Measurements from ENCODE around the gene CNTN1.
"Not testable (repeated sequence)": the region's sequence is repeated elsewhere in the genome, so short reads cannot be mapped to it uniquely, and the experiment has no call there.

CNTN1 gene

GRCh38 chr12:40701756-40702155, 9.5 kb downstream of the CNTN1 start:
- no peak for DNase-seq (ENCODE audit: low spot score)

DNA sequence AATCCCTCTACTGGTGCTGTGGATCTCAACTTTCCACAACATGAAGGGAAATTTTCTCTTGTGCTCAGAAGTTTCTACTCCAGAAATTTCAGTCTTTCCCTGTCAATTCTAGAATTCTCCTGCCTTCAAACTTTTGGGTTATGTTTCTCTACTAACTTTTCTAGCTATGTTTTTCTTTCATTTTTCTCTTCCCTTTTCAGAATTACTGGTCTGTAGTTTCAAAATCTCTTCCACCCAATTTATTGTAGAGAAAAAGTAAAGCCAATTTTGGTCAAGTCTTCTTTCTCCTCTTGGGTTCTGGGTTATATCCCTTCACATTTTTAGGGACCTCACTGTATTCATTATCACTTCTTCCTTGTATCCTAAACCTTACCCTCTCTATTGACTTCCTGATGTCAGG, 18.9 kb downstream of the CNTN1 start:
- no peak for DNase-seq (ENCODE audit: low spot score)

DNA sequence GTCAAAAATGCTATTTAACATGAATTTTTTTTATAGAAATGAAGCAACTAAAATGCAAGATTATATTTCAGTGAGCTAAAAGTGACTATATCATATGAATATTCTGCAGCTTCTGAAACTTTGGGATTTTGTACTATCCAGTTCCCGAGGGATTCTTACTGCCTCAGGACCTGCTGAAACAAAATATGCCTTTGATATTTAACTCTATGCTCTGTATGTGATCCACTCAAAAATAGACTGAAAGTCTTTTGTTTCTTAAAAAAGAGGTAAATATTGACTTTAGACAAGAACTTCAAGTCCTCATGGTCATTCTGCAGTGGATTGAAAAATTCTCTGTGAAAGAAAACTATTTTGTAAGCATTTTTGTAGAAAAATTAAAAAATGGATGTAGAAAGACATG, 22.4 kb downstream of the CNTN1 start:
- DNase-seq (ENCODE audit: low spot score): no peak

- DNase-seq (ENCODE audit: low spot score): no peak
Observed at GRCh38 chr12:40716037-40716436, 23.8 kb downstream of the CNTN1 start.

GRCh38 chr12:40717576-40717975, 25.3 kb downstream of the CNTN1 start:
- DNase-seq (ENCODE audit: low spot score): no peak

- DNase-seq (ENCODE audit: low spot score): no peak
Observed at GRCh38 chr12:40718878-40719372, 26.7 kb downstream of the CNTN1 start.

DNA sequence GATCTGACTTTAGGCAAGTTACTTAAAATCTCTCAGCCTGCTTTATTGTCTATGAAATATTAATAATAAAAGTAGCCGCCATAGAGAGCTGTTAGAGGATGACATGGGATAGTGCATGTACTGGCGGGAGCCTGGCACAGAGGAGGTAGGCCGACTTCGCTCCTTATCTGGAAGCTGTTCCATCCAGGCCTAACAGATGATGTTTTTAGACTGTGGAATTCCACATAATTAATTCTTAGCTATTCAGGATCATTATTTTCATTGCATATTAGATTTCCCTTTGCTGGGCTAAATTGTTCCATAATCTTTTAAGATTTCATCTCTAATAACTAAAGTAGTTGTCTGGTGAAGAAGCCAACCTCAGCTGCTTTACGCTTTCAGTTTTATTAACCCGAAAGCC, 30.8 kb downstream of the CNTN1 start:
- DNase-seq (ENCODE audit: low spot score): no peak

- DNase-seq (ENCODE audit: low spot score): no peak
Observed at GRCh38 chr12:40726366-40726765, 34.1 kb downstream of the CNTN1 start.

DNA sequence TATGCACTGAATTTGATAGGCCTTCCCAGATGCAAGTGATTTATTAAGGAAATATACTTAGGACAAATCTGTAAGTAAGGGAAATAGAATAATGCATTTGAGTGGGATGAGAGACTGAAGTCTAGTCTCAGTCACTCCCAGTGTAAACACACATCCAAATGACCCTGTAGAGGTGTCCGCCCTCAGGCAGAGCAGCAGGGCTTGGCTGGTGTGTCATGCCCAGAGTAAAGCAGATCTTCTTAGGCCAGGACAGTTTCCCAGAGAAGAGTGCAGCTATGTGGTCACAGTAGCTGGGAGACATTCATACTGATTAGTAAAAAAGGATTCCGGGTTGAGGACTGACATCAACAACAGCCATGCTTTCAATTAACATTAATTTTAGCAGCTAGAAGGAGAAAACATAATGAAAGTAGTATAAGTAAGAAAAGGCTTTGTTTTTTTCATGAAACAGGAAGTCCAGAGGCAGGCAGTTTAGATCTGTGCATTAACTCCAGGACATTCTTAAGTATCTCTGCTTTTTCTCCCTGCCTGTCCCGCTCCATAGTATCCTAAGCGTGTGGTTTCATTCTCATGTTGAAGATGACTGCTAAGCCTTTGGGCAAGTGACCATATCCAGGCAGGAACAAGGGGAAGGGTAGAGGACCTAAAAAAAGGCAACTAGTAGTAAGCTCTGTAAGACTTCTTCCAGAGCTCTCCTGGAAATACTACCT, 35.7 kb downstream of the CNTN1 start:
- DNase-seq (ENCODE audit: low spot score): no peak

GRCh38 chr12:40730281-40730680, 38.0 kb downstream of the CNTN1 start:
- DNase-seq (ENCODE audit: low spot score): no peak

DNA sequence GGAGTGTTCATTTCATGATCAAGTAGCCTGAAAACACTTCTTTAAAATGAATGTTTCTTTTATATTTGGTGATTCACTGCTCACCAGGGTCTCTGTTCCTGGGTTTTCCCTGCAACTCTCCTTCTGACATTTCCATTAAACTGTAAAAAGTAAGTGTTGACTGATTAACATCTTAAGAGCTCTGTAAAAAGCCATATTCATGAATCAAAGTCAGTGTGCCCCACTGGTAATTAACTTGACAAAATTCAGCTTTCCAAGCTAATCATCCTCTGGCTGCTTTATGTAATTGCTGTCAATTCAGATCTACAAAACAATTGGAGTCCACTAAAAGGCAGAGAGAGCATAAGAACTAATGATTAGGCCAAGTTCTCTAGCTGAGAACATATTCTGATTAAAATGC, 41.6 kb downstream of the CNTN1 start:
- DNase-seq (ENCODE audit: low spot score): no peak

- no peak for DNase-seq (ENCODE audit: low spot score)
Observed at GRCh38 chr12:40734276-40734675, 42.0 kb downstream of the CNTN1 start.

DNA sequence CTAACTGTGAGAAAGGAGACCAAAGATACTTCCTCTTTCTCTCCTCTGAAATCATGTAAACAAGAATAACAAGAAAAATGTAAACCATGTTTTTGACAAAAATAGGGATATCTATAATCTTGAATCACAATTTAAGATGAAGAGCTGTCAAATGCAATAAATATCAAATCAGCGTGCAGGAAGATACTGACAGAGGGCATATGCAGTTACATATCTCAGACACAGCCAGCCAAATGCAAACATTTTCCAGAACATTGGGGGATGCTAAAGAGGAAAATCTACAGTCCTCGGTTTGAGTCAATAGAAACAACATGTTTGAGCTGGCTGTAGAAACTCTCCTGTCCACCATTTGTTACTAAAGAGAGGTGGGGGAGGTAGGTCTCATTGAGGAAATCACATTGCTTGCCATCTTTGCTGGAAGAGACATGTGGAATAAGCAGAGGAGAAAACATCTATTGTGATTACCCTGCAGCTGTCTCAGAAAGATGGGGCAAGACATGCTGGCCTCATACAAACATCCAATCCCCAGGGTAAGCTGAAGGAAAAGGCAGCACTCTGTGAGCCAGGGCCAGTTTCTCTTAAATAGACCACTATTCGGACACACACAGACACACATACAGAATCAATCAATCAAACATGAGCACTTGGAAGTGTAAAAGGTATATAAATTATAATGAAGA, 43.5 kb downstream of the CNTN1 start:
- no peak for DNase-seq (ENCODE audit: low spot score)

DNA sequence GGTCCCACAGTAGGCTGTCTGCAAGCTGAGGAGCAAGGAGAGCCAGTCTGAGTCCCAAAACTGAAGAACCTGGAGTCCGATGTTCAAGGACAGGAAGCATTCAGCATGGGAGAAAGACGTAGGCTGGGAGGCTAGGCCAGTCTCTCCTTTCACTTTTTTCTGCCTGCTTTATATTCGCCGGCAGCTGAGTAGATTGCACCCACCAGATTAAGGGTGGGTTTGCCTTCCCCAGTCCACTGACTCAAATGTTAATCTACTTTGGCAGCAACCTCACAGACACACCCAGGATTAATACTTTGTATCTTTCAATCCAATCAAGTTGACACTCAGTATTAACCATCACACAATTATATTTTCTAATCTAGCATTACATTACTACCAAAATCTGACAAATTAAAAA, 45.2 kb downstream of the CNTN1 start:
- not testable (repeated sequence) for DNase-seq (ENCODE audit: low spot score)

- no peak for DNase-seq (ENCODE audit: low spot score)
Observed at GRCh38 chr12:40738856-40739255, 46.6 kb downstream of the CNTN1 start.

DNA sequence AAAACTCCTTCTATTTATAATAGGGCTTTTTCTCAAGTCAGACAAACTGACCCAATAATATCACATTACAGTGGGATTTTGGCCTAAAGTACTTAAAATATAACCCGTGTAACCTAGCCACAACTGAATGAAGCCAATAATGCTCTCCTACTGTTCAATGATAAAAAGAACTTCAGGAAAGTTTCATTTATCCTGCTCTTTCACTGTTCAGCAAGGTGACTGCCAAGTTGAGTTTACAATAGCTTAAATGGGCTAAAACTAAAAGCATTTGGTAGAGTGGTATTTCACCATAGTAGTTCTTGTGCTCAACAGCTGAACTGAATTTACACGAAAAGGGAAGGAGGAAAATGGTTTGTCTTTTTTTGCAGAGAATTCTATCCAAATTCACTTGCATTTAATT, 49.8 kb downstream of the CNTN1 start:
- DNase-seq (ENCODE audit: low spot score): no peak

GRCh38 chr12:40745386-40745785, 53.1 kb downstream of the CNTN1 start:
- no peak for DNase-seq (ENCODE audit: low spot score)

- no peak for DNase-seq (ENCODE audit: low spot score)
Observed at GRCh38 chr12:40749863-40750262, 57.6 kb downstream of the CNTN1 start.

- DNase-seq (ENCODE audit: low spot score): no peak
Observed at GRCh38 chr12:40752011-40752410, 59.8 kb downstream of the CNTN1 start.

DNA sequence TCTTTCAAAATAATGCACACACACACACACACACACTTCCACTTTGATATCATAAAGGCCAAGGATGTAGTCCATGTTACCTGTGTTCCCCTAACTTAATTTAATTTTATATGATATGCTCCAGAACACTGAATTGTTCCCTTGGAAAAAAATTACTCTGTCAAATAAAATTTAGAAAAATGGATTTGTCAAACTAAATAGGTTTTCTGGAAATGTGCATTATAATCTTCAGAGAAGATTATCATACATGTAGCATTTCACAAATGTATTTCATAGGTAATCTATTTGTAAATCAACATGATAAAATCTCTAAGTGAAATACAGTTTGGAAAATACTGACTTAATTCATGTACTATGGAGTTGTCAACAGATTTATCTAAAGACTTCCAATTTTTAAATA, 68.6 kb downstream of the CNTN1 start:
- DNase-seq (ENCODE audit: low spot score): no peak

DNA sequence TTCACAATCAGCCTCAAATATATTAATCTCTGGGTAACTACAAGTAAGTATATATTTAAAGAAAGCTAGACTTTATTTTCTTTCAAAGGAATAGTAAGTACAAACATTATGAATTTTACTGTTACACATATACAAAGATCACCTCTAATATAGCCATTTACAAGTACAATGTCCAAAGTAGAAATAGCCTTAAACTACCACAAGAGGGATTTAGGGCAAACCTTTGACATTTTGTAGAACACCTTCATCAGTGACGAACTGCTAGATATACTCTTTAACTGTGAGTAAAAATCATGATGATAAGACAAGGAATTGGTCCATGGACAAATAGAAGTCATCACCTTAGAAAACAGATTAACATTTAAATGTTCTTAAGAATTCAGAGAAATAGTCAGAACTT, 69.8 kb downstream of the CNTN1 start:
- DNase-seq (ENCODE audit: low spot score): no peak

GRCh38 chr12:40768125-40768864, 76.1 kb downstream of the CNTN1 start:
- no peak for DNase-seq (ENCODE audit: low spot score)

DNA sequence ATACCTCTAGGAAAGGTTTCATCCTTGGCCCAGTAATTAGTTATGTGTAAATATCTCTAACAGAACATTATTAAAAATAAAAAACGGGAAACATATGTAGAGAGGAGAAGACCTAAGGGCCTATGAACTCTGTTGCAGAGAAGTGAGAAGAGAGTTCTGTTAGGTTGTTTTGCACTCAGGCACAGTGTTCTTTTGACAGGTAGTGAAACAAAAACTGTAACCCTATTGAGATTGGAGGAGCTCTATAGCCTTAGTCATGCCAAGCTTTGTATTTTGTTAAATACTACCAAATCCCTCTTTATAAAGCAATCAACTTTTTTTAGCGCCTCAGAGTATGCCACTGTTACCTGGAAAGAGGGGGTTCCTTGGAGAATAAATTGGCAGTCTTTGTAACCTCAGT, 77.6 kb downstream of the CNTN1 start:
- DNase-seq (ENCODE audit: low spot score): no peak
